Activated CD4-positive, alpha-beta T cell treated with anti-CD3 and anti-CD28 coated beads for 4 hours (primary cell): ENCODE results near the gene GSDMA.
"Not testable (repeated sequence)": the region's sequence is repeated elsewhere in the genome, so short reads cannot be mapped to it uniquely, and the experiment has no call there.

Experiments
- DNase-seq, 2 donors: peaks; one replicate each; pipeline ENCODE4 v3.0.0-alpha.2; 2020

GSDMA gene

DNA sequence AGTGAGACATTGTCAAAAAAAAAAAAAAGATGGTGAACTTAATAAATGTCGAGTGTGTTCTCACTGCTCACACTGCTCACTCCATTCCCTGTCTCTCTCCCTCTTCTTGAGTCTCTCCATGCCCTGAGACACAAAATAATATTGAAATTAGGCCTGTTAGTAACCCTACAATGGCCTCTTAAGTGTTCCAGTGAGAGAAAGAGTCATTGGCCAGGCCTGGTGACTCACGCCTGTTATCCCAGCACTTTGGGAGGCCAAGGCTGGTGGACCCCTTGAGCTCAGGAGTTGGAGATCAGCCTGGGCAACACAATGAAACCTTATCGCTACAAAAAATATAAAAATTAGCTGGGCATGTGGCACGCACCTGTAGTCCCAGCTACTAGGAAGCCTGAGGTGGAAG lies 36.3 kb downstream of the GSDMA start:
- no peak for DNase-seq

GRCh38 chr17:40000161-40000560 lies 37.4 kb downstream of the GSDMA start:
- no peak for DNase-seq

- not testable (repeated sequence) for DNase-seq
Measured at GRCh38 chr17:40001335-40001734, 38.5 kb downstream of the GSDMA start.

DNA sequence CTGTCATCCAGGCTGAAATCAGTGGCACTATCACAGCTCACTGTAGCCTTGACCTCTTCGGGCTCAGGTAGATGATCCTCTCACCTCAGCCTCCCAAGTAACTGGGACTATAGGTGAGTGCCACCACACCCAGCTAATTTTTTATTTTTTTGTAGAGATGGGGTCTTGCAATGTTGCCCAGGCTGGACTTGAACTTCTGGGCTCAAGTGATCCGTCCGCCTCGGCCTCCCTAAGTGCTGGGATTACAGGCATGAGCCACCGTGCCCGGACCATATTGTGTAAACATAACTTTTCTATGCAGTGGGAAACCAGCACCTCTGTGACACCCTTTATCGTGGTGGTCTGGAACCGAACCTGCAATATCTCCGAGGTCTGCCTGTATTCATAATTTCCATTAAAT lies 41.3 kb downstream of the GSDMA start:
- no peak for DNase-seq

GRCh38 chr17:40004712-40005111 lies 41.9 kb downstream of the GSDMA start:
- DNase-seq = no peak

- no peak for DNase-seq
Measured at GRCh38 chr17:40005520-40005919, 42.7 kb downstream of the GSDMA start.

DNA sequence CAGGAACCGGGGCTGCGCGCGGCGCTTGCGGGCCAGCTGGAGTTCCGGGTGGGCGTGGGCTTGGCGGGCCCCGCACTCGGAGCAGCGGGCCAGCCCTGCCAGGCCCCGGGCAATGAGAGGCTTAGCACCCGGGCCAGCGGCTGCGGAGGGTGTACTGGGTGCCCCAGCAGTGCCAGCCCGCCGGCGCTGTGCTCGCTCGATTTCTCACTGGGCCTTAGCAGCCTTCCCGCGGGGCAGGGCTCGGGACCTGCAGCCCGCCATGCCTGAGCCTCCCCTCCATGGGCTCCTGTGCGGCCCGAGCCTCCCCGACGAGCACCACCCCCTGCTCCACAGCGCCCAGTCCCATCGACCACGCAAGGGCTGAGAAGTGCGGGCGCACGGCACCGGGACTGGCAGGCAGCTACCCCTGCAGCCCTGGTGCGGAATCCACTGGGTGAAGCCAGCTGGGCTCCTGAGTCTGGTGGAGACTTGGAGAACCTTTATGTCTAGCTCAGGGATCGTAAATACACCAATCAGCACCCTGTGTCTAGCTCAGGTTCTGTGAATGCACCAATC lies 48.2 kb downstream of the GSDMA start:
- DNase-seq = not testable (repeated sequence)

DNA sequence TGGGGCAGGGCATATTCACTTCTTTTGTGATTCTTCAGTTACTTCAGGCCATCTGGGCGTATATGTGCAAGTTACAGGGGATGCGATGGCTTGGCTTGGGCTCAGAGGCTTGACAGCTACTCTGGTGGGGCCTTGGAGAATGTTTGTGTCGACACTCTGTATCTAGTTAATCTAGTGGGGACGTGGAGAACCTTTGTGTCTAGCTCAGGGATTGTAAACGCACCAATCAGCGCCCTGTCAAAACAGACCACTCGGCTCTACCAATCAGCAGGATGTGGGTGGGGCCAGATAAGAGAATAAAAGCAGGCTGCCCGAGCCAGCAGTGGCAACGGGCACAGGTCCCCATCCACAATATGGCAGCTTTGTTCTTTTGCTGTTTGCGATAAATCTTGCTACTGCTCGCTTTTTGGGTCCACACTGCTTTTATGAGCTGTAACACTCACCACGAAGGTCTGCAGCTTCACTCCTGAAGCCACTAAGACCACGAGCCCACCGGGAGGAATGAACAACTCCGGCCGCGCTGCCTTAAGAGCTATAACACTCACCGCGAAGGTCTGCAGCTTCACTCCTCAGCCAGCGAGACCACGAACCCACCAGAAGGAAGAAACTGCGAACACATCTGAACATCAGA lies 49.3 kb downstream of the GSDMA start:
- not testable (repeated sequence) for DNase-seq

DNA sequence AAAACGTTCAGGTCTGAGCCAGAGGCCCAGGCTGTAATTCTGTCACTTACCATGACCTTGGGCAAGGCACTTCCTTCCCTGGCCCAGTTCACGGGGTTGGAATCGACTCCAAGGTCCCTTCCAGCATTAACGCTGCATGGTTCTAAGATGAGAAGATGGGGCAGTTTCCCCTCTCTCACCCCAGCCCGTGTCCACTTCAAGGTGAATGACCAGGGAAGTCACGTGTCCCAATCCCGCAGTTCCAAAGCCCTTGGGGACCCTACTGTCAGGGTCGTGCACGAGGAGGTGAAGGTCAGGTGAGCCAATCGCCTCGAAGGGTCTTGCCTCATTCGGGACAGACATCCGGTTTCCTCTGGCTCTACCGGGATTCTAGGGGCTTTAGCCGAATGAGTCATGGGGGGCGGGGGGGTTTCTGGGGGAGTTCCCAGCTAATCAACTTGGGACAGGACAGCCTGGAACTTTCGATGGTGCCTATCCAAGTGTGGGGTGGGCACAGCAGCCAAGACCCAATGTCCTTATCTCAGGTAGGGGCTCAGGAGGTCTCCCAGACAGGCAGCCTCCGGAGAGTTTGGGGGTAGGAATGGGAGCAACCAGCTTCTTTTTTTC lies 51.7 kb downstream of the GSDMA start:
- DNase-seq = no peak

DNA sequence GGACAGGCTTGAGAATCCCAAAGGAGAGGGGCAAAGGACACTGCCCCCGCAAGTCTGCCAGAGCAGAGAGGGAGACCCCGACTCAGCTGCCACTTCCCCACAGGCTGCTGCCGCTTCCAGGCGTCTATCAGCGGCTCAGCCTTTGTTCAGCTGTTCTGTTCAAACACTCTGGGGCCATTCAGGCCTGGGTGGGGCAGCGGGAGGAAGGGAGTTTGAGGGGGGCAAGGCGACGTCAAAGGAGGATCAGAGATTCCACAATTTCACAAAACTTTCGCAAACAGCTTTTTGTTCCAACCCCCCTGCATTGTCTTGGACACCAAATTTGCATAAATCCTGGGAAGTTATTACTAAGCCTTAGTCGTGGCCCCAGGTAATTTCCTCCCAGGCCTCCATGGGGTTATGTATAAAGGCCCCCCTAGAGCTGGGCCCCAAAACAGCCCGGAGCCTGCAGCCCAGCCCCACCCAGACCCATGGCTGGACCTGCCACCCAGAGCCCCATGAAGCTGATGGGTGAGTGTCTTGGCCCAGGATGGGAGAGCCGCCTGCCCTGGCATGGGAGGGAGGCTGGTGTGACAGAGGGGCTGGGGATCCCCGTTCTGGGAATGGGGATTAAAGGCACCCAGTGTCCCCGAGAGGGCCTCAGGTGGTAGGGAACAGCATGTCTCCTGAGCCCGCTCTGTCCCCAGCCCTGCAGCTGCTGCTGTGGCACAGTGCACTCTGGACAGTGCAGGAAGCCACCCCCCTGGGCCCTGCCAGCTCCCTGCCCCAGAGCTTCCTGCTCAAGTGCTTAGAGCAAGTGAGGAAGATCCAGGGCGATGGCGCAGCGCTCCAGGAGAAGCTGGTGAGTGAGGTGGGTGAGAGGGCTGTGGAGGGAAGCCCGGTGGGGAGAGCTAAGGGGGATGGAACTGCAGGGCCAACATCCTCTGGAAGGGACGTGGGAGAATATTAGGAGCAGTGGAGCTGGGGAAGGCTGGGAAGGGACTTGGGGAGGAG lies 52.5 kb downstream of the GSDMA start, which contains the start of gene CSF3:
Gene CSF3, plus strand, starts transcription at position 436 of the 993 bp plus-strand sequence. Its CDS starts 35 bp downstream, at position 471.
- DNase-seq = no peak

DNA sequence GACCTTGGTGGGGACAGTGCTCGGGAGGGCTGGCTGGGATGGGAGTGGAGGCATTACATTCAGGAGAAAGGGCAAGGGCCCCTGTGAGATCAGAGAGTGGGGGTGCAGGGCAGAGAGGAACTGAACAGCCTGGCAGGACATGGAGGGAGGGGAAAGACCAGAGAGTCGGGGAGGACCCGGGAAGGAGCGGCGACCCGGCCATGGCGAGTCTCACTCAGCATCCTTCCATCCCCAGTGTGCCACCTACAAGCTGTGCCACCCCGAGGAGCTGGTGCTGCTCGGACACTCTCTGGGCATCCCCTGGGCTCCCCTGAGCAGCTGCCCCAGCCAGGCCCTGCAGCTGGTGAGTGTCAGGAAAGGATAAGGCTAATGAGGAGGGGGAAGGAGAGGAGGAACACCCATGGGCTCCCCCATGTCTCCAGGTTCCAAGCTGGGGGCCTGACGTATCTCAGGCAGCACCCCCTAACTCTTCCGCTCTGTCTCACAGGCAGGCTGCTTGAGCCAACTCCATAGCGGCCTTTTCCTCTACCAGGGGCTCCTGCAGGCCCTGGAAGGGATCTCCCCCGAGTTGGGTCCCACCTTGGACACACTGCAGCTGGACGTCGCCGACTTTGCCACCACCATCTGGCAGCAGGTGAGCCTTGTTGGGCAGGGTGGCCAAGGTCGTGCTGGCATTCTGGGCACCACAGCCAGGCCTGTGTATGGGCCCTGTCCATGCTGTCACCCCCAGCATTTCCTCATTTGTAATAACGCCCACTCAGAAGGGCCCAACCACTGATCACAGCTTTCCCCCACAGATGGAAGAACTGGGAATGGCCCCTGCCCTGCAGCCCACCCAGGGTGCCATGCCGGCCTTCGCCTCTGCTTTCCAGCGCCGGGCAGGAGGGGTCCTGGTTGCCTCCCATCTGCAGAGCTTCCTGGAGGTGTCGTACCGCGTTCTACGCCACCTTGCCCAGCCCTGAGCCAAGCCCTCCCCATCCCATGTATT lies 53.5 kb downstream of the GSDMA start:
- no peak for DNase-seq

DNA sequence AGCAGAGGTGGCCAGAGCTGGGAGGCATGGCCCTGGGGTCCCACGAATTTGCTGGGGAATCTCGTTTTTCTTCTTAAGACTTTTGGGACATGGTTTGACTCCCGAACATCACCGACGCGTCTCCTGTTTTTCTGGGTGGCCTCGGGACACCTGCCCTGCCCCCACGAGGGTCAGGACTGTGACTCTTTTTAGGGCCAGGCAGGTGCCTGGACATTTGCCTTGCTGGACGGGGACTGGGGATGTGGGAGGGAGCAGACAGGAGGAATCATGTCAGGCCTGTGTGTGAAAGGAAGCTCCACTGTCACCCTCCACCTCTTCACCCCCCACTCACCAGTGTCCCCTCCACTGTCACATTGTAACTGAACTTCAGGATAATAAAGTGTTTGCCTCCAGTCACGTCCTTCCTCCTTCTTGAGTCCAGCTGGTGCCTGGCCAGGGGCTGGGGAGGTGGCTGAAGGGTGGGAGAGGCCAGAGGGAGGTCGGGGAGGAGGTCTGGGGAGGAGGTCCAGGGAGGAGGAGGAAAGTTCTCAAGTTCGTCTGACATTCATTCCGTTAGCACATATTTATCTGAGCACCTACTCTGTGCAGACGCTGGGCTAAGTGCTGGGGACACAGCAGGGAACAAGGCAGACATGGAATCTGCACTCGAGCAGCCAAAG lies 54.7 kb downstream of the GSDMA start:
- no peak for DNase-seq

- DNase-seq = no peak
Measured at GRCh38 chr17:40018211-40019121, 55.7 kb downstream of the GSDMA start.

DNA sequence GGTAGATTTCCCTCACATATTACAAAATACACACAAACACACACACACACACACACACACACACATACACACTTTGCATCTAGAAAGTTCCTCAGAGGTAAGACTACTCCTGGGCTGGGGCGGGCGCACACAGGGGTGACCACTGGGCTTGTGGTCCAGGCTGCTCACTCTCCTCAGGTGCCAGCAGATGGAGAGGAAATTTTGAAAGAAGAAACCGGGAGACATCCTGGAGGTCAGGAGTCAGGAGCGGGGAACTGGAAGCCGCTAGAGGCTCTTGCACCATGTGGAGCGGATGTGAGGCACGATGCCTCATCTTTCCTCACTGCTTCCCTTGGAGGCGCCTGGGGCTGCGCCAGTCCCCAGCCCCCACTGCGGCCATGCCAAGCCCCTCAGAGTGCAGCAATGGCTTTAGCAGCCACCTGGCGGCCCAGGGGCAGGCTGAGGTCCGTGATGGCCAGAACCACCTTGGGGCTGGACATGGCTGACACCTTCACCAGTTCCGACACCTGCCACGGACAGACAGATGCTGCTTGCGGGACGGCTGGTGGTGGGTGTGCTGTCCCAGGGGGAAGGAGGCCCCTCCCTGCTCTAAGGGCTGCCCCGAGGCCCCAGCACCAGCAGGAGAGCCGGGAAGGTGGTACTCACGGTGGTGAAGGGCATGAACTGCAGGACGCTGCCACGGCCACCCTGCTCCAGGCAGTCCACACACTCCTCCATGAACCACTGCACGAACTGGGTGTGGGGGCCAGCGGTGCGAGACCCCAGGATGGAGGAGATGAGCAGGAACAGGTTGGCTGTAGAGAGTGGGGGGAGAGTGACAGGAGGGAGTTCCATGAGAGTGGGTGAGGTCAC lies 56.6 kb downstream of the GSDMA start:
- DNase-seq = no peak

- DNase-seq = no peak
Measured at GRCh38 chr17:40020146-40020545, 57.3 kb downstream of the GSDMA start.

DNA sequence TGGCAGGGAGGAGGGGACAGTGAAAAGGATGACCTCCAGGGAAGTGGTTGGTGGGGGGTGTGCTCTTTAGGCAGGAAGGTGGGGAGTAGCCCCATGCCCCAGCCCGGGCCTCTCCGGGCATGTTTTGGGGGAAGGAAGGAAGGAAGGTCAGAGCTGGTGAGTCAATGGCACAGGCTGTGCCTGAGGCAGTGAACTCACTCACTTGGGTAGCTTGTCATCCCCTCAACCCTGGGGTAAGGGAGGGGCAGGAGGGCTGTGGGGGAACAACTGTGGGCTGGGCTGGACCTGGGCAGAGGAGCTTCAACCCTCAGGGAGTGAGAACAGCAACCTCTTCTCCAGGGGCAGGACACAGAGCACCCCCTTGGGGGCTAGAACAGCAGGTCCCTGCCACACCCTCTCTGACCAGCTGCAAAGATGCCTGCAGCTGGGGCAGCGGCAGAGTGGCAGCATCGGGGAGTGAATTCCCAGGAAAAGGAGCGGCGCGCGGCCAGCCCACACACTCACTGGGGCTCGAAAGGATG lies 58.7 kb downstream of the GSDMA start:
- no peak for DNase-seq

DNA sequence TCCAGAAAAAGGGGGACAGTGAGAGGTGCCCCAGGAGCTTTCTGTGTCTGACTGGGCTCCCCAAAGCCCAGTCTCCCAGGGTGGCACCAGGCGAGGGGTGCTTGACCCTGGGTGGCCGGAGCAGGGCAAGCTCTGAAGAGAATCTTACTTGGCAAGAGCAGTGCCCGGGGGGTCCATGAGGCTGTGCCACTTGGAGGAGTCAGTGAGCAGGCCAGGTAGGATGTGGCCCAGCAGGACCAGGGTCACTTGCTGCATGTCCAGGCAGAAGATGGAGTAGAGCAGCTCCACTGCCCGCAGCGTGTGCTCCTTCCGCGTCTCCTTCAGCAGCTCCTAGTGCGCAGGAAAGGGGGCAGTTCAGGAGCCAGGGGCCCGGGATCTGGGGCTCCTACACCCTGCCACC lies 59.7 kb downstream of the GSDMA start:
- no peak for DNase-seq

DNA sequence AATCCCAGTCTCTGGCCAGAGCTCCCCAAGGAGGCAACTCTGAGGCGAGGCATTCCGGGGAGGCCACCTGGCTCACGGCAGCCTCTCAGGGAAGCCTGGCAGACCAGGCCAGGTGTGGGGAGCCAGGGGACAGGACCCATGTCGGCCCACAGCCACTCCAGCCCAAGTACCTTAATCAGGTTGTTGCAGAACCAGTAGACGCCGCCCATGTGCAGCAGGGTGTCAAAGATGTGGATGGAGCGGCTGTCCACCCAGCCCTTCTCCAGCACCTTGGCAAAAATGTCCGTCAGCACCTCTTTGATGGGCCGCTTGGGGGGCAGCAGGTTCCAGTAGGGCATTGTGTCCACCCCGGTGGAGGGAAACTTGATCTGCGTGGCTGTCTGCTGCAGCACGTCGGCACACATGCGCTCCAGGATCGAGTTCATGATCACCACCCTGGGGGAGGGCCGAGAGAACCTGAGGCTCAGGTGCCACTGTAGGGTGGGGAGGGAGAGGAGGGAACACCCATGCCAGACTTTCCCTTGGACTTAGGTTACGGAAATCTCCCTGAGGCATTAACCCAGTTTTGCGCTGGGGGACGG lies 60.2 kb downstream of the GSDMA start:
- no peak for DNase-seq
